Activated CD8-positive, alpha-beta T cell treated with anti-CD3 and anti-CD28 coated beads, Interleukin-2, amount 10 ng/mL, durations not matched to agents 7 days and 5 days (primary cell): ENCODE results near the gene MYOF. TPM values are rescaled to one million over a fixed set of nuclear protein-coding genes. Genes with fewer than 3 reads are reported as not detected.
"Not testable (repeated sequence)": the region's sequence is repeated elsewhere in the genome, so short reads cannot be mapped to it uniquely, and the experiment has no call there.

Source experiments
- ATAC-seq: fragments of 150-1000 bp; cut with Tn5 transposase; one replicate; pipeline ENCODE4 v1.10.0; 2021; ENCODE audit warnings: moderate library complexity
- CTCF ChIA-PET: fragments of 350-600 bp; sonication (Branson Sonifier 250); formaldehyde crosslinking; loops from one replicate; lab custom pipeline; 2021; ENCODE audit warnings: antibody characterized with exemption; lab: Charles Lee
- POLR2A ChIA-PET: fragments of 350-600 bp; sonication (Branson Sonifier 250); formaldehyde crosslinking; loops from one replicate; lab custom pipeline; 2021; ENCODE audit warnings: antibody characterized with exemption; lab: Charles Lee
- DNase-seq: peaks from one replicate; pipeline ENCODE4 v3.0.0-alpha.2; 2020
- H3K27ac Mint-ChIP-seq: one replicate; pipeline ENCODE4 v1.8.0; 2021; ENCODE audit warnings: mild to moderate bottlenecking, mixed read lengths
- H3K27me3 Mint-ChIP-seq: one replicate; pipeline ENCODE4 v1.8.0; 2021; ENCODE audit warnings: low read depth, mixed read lengths
- H3K36me3 Mint-ChIP-seq: one replicate; pipeline ENCODE4 v1.8.0; 2021; ENCODE audit warnings: low read depth, mixed read lengths
- H3K4me1 Mint-ChIP-seq: one replicate; pipeline ENCODE4 v1.8.0; 2021; ENCODE audit warnings: low read depth, mixed read lengths
- H3K4me3 Mint-ChIP-seq: one replicate; pipeline ENCODE4 v1.8.0; 2021; ENCODE audit warnings: mild to moderate bottlenecking, mixed read lengths
- H3K9me3 Mint-ChIP-seq: one replicate; pipeline ENCODE4 v1.8.0; 2022; ENCODE audit warnings: mixed read lengths; ENCODE audit not compliant: insufficient read depth
- total RNA-seq, 2 experiments: library from RNA; stranded (reverse); gene quantifications; one replicate each; pipeline ENCODE4 v1.2.3, GENCODE V29; 2021

Gene MYOF
- total RNA-seq, 2 experiments from 2014 or later: 0.37 to 0.39 TPM

DNA sequence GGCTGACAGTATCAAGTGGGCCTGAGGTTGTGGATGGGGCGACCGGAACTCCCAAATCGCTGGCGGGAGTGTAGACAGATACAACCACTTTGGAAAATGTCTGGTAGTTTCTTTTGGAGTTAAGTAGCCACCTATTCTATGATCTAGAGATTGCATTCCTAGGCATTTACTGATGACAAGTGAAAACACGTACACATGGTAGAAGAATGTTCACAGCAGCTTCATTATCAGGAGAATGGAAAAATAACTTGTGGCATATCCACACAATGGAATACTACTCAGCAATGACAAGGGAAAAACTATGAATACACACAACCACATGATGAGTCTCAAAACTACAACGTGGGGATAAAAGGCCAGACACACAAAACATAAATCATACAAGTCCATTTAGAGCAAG, 146.0 kb downstream of the MYOF start:
- POLR2A ChIA-PET: no interaction called here
- ATAC-seq (no peak), DNase-seq (no peak)
- H3K36me3 Mint-ChIP-seq: no peaks in the 10 kb centered on the region
- no peaks in the 10 kb centered on the region for H3K9me3 Mint-ChIP-seq
- H3K4me3 Mint-ChIP-seq: no peak overlapping the region
- no peak overlapping the region for H3K27ac Mint-ChIP-seq
- no peaks in the 10 kb centered on the region for H3K4me1 Mint-ChIP-seq
- no peaks in the 10 kb centered on the region for H3K27me3 Mint-ChIP-seq
- CTCF ChIA-PET: no interaction called here

DNA sequence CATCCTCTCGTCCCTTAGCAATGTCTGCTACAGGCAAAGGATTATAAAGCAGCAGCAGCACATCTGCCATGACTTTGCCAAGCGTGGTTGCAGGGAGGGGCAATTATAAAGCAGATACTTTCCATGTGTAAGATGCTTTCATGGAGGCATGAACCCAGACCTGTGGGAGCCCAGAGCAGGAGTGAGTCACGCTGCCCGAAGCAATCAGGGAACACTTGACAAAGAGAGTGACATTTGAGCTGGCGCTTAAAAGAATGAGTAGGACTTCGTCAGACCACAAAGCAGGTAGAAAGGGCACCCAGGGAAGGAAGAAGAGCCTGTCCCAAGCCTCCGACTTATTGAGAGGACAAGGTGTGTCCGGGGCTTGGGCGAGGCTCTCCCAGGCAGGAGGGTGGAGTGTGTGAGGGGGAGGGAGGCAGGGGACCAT, 147.2 kb downstream of the MYOF start:
- ATAC-seq (no peak), DNase-seq (no peak)
- H3K4me3 Mint-ChIP-seq: no peak overlapping the region
- H3K9me3 Mint-ChIP-seq: no peaks in the 10 kb centered on the region
- no peak overlapping the region for H3K27ac Mint-ChIP-seq
- H3K4me1 Mint-ChIP-seq: no peaks in the 10 kb centered on the region
- no peaks in the 10 kb centered on the region for H3K27me3 Mint-ChIP-seq
- H3K36me3 Mint-ChIP-seq: no peaks in the 10 kb centered on the region
- CTCF ChIA-PET: no interaction called here
- POLR2A ChIA-PET: no interaction called here

DNA sequence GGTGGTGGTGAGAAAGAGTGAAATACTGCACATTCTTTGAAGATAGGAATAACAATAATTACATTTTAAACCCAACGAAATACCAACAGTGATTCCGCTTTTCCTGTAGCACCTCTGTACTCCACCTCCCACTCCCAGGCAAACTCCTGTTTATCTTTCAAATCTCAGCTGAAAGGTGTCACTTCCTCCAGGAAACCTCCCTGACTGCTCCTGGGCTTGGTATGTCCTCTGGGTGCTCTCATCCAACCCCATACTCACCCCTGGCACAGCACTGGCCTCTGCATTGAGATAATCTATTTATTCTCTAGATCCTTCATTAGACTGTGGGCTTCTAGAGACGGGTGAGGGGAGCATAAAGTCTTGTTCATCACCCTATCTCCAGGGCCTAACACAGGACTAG, 148.0 kb downstream of the MYOF start:
- Mint-ChIP-seq H3K9me3 (no peaks in the 10 kb centered on the region), H3K36me3 (no peaks in the 10 kb centered on the region), H3K27ac (no peak overlapping the region), H3K4me3 (no peak overlapping the region), H3K27me3 (no peaks in the 10 kb centered on the region), H3K4me1 (no peaks in the 10 kb centered on the region)
- POLR2A ChIA-PET: no interaction called here
- CTCF ChIA-PET: no interaction called here
- DNase-seq: no peak
- no peak for ATAC-seq

DNA sequence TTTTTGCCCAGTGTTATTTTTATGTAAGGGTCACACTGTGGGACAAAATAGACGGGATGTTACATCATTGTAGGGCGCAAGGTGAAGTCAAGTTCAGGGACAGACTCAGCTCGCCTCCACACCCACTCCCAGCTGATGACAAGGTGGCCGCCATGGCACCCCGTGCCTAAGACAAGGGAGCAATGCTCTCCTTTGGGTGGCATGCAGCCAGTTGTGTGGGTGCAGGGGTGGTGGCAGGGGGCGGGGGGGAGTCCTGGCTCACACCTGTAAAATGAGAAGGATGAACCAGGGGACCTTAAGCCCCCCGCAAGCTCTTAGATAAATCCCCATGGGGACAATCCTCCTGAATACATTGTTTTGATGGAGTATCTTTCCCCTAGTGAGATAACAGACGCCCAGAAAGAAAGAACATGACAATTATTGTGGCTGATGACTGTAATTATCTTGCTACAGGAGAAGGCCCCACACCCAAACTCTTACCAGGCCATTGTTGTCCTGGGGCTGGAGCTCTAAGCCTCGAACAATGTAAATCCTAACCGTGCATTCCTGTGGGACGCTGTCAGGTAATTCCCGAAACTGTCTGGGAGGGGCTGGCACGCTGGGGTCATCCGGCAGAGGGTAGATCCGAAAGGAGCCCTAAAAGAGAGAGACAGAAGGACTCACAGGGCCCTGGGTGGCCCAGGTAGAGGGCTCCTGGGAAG, 148.7 kb downstream of the MYOF start:
- POLR2A ChIA-PET: no interaction called here
- H3K4me3 Mint-ChIP-seq: no peak overlapping the region
- H3K27me3 Mint-ChIP-seq: no peaks in the 10 kb centered on the region

DNA sequence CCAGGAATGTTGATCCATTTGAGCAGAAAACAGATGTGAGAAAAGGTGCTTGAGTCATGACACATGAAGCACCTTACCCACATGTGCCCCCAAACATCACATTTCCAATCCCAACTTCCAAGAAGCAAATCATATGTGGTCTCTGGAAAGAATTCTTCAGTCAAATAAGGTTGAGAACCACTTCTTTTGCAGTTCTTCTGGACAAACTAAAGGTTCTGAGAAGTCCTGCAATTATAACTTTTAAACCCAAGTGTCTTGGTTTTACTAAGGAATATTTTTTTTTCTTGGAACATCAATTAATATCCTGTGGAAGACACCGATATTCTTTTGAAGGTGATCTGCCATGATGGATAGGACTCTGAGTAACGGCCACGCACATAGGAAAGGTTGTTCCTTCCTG, 151.3 kb downstream of the MYOF start:
- no peak for ATAC-seq
- ChIA-PET POLR2A (no interaction called here), CTCF (no interaction called here)
- Mint-ChIP-seq H3K27me3 (no peaks in the 10 kb centered on the region), H3K36me3 (no peaks in the 10 kb centered on the region), H3K9me3 (no peaks in the 10 kb centered on the region), H3K27ac (no peak overlapping the region), H3K4me3 (no peak overlapping the region), H3K4me1 (no peaks in the 10 kb centered on the region)
- DNase-seq: no peak

More for the DNA sequence above, 148.7 kb downstream of the MYOF start:
- Mint-ChIP-seq H3K36me3 (no peaks in the 10 kb centered on the region), H3K9me3 (no peaks in the 10 kb centered on the region), H3K27ac (no peak overlapping the region), H3K4me1 (no peaks in the 10 kb centered on the region)
- ATAC-seq (no peak), DNase-seq (no peak)
- CTCF ChIA-PET: no interaction called here

DNA sequence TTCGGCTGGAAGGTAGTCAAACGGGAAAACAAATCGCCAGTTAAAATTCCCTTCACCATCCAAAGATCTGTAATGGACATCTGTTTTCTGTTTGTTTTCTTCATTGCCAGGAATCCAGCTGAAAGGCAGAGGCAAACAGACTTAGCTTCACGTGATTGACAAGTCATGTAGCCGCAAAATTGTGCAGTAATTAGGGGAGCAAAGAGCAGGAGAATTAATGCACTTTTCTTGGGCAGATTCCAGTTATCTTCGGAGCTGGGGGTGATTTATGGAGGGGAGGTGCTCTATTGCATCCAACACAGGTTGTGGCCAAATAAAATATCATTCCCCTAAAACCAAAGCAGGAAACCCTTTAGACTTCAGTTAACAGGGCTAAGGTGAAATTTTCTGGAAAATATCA, 162.2 kb downstream of the MYOF start:
- no peak overlapping the region for H3K4me3 Mint-ChIP-seq

DNA sequence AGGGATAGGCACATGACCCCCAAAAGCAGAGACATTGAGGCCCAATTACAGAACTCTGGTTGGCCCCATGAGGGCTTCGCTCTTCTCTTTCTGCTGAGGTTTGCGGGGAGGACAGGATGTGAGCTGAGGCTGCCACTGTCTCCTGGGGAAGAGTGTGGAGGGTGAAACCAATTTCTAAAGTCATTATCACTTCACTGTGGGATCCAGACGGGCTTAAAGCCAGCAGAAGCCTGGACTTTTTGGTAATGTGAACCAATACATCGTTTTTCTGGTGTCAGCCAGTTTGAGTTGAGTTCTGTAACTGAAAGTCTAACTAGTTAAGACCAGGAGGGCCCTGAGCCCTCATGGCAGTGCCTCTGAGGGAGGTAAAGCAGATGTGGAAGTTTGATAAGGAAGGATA, 163.0 kb downstream of the MYOF start:
- Mint-ChIP-seq H3K4me3 (no peak overlapping the region), H3K4me1 (peaks cover 7% of the 10 kb centered on the region), H3K36me3 (no peaks in the 10 kb centered on the region), H3K27ac (no peak overlapping the region), H3K27me3 (no peaks in the 10 kb centered on the region), H3K9me3 (no peaks in the 10 kb centered on the region)
- CTCF ChIA-PET: interaction anchor here (1.5 to 1.6 kb wide), 2 partner anchors 33 to 39 kb away, joined by 4 to 6 read pairs; no protein-coding TSS in a partner anchor
- ATAC-seq (no peak), DNase-seq (no peak)
- POLR2A ChIA-PET: no interaction called here

More for the DNA sequence above, 162.2 kb downstream of the MYOF start:
- DNase-seq (no peak), ATAC-seq (no peak)
- Mint-ChIP-seq H3K27me3 (no peaks in the 10 kb centered on the region), H3K4me1 (peaks cover 7% of the 10 kb centered on the region), H3K27ac (no peak overlapping the region), H3K36me3 (no peaks in the 10 kb centered on the region), H3K9me3 (no peaks in the 10 kb centered on the region)
- CTCF ChIA-PET: interaction anchor here (1.5 to 1.6 kb wide), 2 partner anchors 33 to 38 kb away, joined by 4 to 6 read pairs; no protein-coding TSS in a partner anchor
- POLR2A ChIA-PET: interaction anchor here (0.6 kb wide), 1 partner anchor 1105 kb away, joined by 4 read pairs; no protein-coding TSS in a partner anchor

DNA sequence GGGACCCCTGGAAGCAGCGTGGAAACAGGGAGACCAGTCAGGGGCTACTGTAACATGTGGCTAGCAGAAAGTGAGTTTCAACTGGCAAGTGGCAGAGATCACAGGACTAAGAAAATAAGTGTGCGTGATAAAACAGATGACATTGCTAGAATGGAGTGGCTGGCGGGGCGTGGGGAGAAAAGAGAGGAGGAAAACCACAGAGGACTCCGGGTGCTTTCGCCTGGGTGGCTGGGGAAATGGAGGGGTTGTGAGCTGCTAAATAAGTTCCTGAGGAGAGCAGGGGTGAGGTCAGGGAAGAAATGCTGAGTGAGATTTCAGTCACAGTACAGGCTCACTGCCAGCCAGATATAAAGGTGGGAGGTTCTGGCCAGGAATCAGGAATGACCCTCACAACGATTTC, 166.9 kb downstream of the MYOF start:
- H3K27ac Mint-ChIP-seq: no peak overlapping the region
- no peak overlapping the region for H3K4me3 Mint-ChIP-seq
- H3K27me3 Mint-ChIP-seq: no peaks in the 10 kb centered on the region
- ChIA-PET CTCF (no interaction called here), POLR2A (no interaction called here)
- H3K4me1 Mint-ChIP-seq: peaks cover 10% of the 10 kb centered on the region
- H3K36me3 Mint-ChIP-seq: no peaks in the 10 kb centered on the region
- DNase-seq: no peak
- no peaks in the 10 kb centered on the region for H3K9me3 Mint-ChIP-seq
- ATAC-seq: no peak

DNA sequence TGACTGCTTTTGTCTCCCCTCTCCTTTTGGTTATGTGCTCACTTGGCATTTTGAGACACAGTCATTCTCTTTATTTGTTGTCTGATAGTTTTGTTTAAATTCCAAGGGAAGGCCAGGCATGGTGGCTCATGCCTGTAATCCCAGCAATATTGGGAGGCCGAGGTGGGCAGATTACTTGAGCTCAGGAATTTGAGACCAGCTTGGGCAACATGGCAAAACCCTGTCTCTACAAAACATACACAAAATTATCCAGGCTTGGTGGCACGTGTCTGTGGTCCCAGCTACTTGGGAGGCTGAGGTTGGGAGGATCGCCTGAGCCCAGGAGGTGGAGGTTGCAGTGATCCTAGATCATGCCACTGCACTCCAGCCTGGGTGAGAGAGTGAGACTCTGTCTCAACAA, 167.5 kb downstream of the MYOF start:
- CTCF ChIA-PET, H3K9me3 Mint-ChIP-seq, DNase-seq, H3K27me3 Mint-ChIP-seq, ATAC-seq, H3K4me1 Mint-ChIP-seq, POLR2A ChIA-PET, H3K27ac Mint-ChIP-seq, H3K36me3 Mint-ChIP-seq, H3K4me3 Mint-ChIP-seq: not testable (repeated sequence)

DNA sequence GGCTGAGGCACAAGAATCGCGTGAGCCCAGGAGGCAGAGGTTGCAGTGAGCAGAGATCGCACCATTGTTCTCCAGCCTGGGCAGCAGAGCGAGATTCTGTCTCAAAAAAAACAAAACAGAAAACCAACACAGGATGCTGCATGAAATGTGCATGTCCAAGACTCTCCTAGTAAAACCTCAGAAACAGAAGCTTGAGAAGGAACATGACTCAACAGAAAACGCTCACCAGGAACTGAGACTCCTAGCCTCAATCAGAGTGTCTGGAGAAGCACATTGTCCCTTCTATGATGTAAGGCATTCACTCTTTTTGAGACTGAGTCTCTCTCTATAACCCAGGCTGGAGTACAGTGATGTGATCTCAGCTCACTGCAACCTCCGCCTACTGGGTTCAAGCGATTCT, 168.3 kb downstream of the MYOF start:
- ATAC-seq: no peak
- Mint-ChIP-seq H3K4me3 (no peak overlapping the region), H3K27ac (no peak overlapping the region), H3K9me3 (no peaks in the 10 kb centered on the region), H3K27me3 (no peaks in the 10 kb centered on the region), H3K36me3 (no peaks in the 10 kb centered on the region), H3K4me1 (peaks cover 10% of the 10 kb centered on the region)
- CTCF ChIA-PET: no interaction called here
- POLR2A ChIA-PET: no interaction called here
- no peak for DNase-seq

DNA sequence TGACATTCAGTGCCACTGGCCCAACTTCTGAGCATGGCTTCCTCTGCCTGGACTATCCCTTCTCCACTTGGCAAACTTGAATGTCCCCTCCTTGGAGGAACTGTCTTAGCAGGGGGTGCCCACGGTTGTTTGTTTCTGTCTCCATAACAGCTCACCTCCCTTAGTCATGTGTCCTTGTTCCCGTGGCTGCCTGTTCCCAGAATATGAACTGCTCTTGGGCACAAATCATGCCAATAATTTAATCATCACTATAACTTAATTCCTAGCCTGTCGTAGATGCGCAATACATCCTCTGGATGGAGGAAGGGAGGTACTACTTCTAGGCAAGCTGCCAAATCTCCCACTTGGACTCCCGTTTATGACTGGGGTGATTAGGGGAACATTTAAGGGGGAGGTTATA, 173.1 kb downstream of the MYOF start:
- Mint-ChIP-seq H3K9me3 (no peaks in the 10 kb centered on the region), H3K4me1 (peaks cover 2% of the 10 kb centered on the region), H3K27me3 (no peaks in the 10 kb centered on the region), H3K36me3 (no peaks in the 10 kb centered on the region), H3K4me3 (no peak overlapping the region), H3K27ac (no peak overlapping the region)
- POLR2A ChIA-PET: no interaction called here
- CTCF ChIA-PET: no interaction called here
- no peak for ATAC-seq
- DNase-seq: no peak

DNA sequence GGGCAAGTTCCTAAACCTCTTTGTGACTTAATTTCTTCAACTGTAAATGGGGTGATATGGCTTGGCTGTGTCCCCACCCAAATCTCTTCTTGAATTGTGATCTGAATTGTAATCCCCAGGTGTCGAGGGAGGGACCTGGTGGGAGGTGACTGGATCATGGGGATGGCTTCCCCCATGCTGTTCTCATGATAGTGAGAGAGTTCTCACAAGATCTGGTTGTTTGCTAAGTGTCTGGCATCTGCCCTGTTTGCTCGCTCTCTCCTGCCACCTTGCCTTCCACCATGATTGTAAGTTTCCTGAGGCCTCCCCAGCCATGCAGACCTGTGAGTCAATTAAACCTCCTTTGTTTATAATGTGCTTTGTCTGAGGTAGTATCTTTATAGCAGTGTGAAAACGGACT, 177.0 kb downstream of the MYOF start:
- H3K36me3 Mint-ChIP-seq: no peaks in the 10 kb centered on the region
- ChIA-PET POLR2A (no interaction called here), CTCF (no interaction called here)
- H3K27ac Mint-ChIP-seq: no peak overlapping the region
- DNase-seq: no peak
- no peak overlapping the region for H3K4me3 Mint-ChIP-seq
- ATAC-seq: no peak
- no peaks in the 10 kb centered on the region for H3K27me3 Mint-ChIP-seq
- H3K4me1 Mint-ChIP-seq: no peaks in the 10 kb centered on the region
- H3K9me3 Mint-ChIP-seq: no peaks in the 10 kb centered on the region
